Nephron progenitor cell (in vitro differentiated cells): ENCODE measurements around the gene RAB7B.

ENCODE experiments used
- DNase-seq: peaks from one replicate; pipeline ENCODE4 v3.0.0; 2021
- H3K27ac Mint-ChIP-seq: 2 replicates; pipeline ENCODE4 v1.8.0; 2021; ENCODE audit warnings: mild to moderate bottlenecking, moderate library complexity, mixed read lengths
- H3K27me3 Mint-ChIP-seq: 2 replicates; pipeline ENCODE4 v1.8.0; 2021; ENCODE audit warnings: mild to moderate bottlenecking, low read depth, mixed read lengths; ENCODE audit not compliant: poor library complexity
- H3K36me3 Mint-ChIP-seq: 2 replicates; pipeline ENCODE4 v1.8.0; 2021; ENCODE audit warnings: low read depth, mixed read lengths
- H3K4me1 Mint-ChIP-seq: 2 replicates; pipeline ENCODE4 v1.8.0; 2021; ENCODE audit warnings: mixed read lengths
- H3K4me3 Mint-ChIP-seq: 2 replicates; pipeline ENCODE4 v1.8.0; 2021; ENCODE audit warnings: mild to moderate bottlenecking, moderate library complexity, mixed read lengths
- H3K9me3 Mint-ChIP-seq: 2 replicates; pipeline ENCODE4 v1.8.0; 2021; ENCODE audit warnings: mild to moderate bottlenecking, moderate library complexity, mixed read lengths
- TF ChIP-seq, protein P1 (sequence below): fragments of 200-600 bp; sonication (generic); IDR thresholded peaks from 2 replicates; pipeline ENCODE4 v1.5.0; 2021; ENCODE audit warnings: antibody characterized with exemption

RAB7B gene

DNA sequence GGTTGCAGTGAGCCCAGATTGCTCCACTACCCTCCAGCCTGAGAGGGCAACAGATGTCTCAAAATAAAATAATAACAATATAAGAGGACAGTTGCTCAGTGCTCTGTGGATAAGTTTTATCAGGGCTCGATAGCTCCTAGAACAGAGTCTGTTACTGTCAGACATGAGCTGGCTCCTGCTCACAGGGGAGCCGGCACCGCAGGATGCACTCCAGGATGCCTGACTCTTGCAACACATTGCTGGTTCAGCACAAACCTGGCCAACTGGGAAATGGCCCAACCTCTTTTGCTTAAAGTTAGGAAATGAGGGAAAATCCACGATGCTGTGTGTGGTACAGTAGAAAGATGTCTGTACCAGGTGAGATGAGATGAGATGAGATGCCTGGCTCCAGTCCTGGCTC, 26.3 kb upstream of the RAB7B start:
- Mint-ChIP-seq H3K9me3 (peaks cover 18% of the 10 kb centered on the region), H3K4me3 (no peak overlapping the region), H3K36me3 (no peaks in the 10 kb centered on the region), H3K27me3 (peaks cover 27% of the 10 kb centered on the region), H3K27ac (no peak overlapping the region), H3K4me1 (peaks cover 15% of the 10 kb centered on the region)
- TF ChIP-seq, protein P1, sequence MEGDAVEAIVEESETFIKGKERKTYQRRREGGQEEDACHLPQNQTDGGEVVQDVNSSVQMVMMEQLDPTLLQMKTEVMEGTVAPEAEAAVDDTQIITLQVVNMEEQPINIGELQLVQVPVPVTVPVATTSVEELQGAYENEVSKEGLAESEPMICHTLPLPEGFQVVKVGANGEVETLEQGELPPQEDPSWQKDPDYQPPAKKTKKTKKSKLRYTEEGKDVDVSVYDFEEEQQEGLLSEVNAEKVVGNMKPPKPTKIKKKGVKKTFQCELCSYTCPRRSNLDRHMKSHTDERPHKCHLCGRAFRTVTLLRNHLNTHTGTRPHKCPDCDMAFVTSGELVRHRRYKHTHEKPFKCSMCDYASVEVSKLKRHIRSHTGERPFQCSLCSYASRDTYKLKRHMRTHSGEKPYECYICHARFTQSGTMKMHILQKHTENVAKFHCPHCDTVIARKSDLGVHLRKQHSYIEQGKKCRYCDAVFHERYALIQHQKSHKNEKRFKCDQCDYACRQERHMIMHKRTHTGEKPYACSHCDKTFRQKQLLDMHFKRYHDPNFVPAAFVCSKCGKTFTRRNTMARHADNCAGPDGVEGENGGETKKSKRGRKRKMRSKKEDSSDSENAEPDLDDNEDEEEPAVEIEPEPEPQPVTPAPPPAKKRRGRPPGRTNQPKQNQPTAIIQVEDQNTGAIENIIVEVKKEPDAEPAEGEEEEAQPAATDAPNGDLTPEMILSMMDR = no peak
- DNase-seq = no peak

DNA sequence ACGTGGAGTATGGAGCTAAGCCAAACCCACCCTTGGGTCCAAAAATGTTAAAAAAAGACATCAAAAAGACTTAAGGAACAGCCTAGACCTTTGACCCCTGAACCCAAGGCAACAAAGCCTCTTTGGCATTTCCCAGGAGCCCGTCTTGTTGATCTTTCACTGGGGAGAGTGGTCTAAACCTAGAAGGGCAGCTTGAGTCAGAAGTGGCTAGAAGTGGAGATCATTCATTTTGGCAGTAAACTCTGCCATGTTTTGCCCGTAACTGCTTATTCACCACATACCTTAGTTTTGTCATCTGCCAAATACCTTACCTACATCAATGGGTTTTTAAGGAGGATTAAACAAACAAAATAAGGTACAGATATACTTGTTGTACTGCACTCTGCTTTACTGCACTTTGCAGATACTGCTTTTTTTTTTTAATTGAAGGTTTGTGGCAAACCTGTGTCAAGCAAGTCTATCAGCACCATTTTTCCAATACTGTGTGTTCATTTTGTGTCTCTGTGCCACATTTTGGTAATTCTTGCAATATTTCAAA, 22.2 kb upstream of the RAB7B start:
- peaks cover 14% of the 10 kb centered on the region for H3K4me1 Mint-ChIP-seq
- DNase-seq = no peak
- no peak overlapping the region for H3K27ac Mint-ChIP-seq

DNA sequence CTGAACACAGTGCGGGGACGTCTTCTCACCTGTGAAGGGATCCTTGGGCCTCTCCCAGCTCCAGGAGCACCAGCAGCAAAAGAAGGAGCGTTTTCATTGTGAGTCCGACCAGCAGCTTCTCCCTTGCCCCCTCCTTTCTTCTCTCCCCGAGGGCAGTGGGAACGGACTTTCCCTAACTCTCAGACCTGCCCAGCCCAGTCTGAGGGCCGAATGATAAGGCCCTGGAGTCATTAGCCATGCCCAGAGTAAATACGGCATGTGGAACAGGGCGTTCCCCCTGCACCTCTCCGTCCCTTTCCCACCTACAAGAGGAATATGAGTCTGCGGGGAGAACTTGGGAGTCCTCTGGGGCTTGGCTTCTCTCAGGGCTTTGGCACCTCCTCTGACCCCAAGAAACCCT, 20.5 kb upstream of the RAB7B start, which contains the start of gene CTSE:
CTSE (minus strand) TSS at position 201 of the 400 bp plus-strand sequence; CDS start at position 97, 104 bp downstream.
- H3K36me3 Mint-ChIP-seq = no peaks in the 10 kb centered on the region
- peaks cover 13% of the 10 kb centered on the region for H3K9me3 Mint-ChIP-seq
- no peak for DNase-seq

More for the DNA sequence above, 22.2 kb upstream of the RAB7B start:
- TF ChIP-seq, protein P1 = no peak
- H3K36me3 Mint-ChIP-seq = no peaks in the 10 kb centered on the region
- no peak overlapping the region for H3K4me3 Mint-ChIP-seq
- H3K27me3 Mint-ChIP-seq = peaks cover 24% of the 10 kb centered on the region
- H3K9me3 Mint-ChIP-seq = peaks cover 13% of the 10 kb centered on the region

DNA sequence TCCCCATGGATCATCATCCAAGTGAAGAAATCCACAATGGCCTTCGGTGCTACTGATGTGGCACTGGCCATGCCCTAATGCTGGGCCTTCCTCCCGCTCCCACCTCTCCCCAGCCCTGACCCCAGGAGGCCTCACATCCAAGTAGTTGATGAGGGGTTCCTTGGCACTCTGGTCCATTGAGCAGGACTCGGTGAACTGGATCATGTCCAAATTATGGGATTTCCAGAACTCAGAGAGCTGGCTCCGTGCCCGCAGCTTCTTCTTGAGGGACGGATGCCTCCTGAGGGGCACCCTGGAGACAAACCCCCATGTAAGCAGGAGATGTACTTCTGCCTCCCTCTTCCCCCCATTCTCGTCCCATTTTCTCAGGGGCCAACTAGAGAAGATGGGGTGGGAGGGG, 19.6 kb upstream of the RAB7B start:
- Mint-ChIP-seq H3K4me1 (peaks cover 14% of the 10 kb centered on the region), H3K27ac (no peak overlapping the region), H3K27me3 (peaks cover 15% of the 10 kb centered on the region), H3K9me3 (peaks cover 15% of the 10 kb centered on the region), H3K4me3 (no peak overlapping the region), H3K36me3 (no peaks in the 10 kb centered on the region)
- DNase-seq = no peak
- TF ChIP-seq, protein P1 = no peak

More for the DNA sequence above, 20.5 kb upstream of the RAB7B start, which contains the start of gene CTSE:
- H3K27me3 Mint-ChIP-seq = peaks cover 21% of the 10 kb centered on the region
- peaks cover 14% of the 10 kb centered on the region for H3K4me1 Mint-ChIP-seq
- TF ChIP-seq, protein P1 = no peak
- no peak within 1 kb of the TSS for H3K4me3 Mint-ChIP-seq
- no peak within 1 kb of the TSS for H3K27ac Mint-ChIP-seq

DNA sequence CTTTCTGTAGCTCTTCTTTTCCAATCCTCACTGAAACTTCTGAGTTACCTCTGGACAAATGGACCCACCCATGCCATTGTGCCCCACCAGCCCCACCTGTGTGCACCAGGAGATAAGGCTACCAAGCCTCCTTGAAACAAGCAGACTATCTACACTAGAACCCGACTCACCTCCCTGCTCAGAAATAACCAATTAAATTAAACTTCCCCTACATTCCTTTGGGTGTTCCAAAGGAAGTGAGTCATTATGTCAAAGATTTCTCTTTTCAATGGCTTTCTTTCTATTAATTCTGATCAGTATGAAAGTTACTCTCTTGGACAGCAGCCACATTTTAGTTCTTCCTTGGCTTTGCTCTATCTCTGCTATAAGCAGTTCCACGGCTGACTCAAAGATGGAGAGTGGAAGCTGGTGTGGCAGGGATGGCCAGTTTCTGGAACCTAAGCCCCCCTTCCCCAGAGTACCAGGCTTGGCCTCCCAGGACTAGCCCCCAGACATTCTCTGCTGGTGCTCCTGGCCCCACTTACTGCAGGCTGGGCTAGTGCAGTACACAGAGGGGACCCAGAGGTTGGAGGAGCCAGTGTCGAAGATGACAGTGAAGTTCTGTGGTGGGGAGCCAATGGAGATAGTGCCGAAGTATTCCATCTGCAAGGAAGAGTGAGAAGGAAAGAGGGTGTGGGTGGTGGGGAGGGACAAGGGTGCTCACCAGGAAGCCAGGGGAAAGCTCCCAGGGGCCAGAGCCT, 18.6 kb upstream of the RAB7B start:
- no peak overlapping the region for H3K4me3 Mint-ChIP-seq
- peaks cover 13% of the 10 kb centered on the region for H3K27me3 Mint-ChIP-seq
- no peak for DNase-seq
- peaks cover 14% of the 10 kb centered on the region for H3K4me1 Mint-ChIP-seq
- H3K9me3 Mint-ChIP-seq = peaks cover 12% of the 10 kb centered on the region
- TF ChIP-seq, protein P1 = no peak
- no peak overlapping the region for H3K27ac Mint-ChIP-seq
- H3K36me3 Mint-ChIP-seq = no peaks in the 10 kb centered on the region
